Activated naive CD8-positive, alpha-beta T cell treated with anti-CD3 and anti-CD28 coated beads, Interleukin-2, amount 10 ng/mL, durations not matched to agents 7 days and 5 days (primary cell): ENCODE data around the gene TMEM129. TPM values are rescaled to one million over a fixed set of nuclear protein-coding genes. Genes with fewer than 3 reads are reported as not detected.

Source experiments
- ATAC-seq: fragments of 150-1000 bp; cut with Tn5 transposase; one replicate; pipeline ENCODE4 v1.10.0; 2021; ENCODE audit warnings: low read depth, moderate library complexity
- POLR2A ChIA-PET: fragments of 350-600 bp; sonication (Branson Sonifier 250); formaldehyde crosslinking; loops from one replicate; lab custom pipeline; 2021; ENCODE audit warnings: antibody characterized with exemption; lab: Charles Lee
- DNase-seq: peaks from one replicate; pipeline ENCODE4 v3.0.0; 2021
- H3K27ac Mint-ChIP-seq: one replicate; pipeline ENCODE4 v1.8.0; 2022; ENCODE audit warnings: mild to moderate bottlenecking, mixed read lengths
- H3K27me3 Mint-ChIP-seq: one replicate; pipeline ENCODE4 v1.8.0; 2022; ENCODE audit warnings: mild to moderate bottlenecking, moderate library complexity, mixed read lengths
- H3K36me3 Mint-ChIP-seq: one replicate; pipeline ENCODE4 v1.8.0; 2021; ENCODE audit warnings: mild to moderate bottlenecking, mixed read lengths
- H3K4me1 Mint-ChIP-seq: one replicate; pipeline ENCODE4 v1.8.0; 2021; ENCODE audit warnings: mixed read lengths
- H3K4me3 Mint-ChIP-seq: one replicate; pipeline ENCODE4 v1.8.0; 2022; ENCODE audit warnings: mild to moderate bottlenecking, moderate library complexity, mixed read lengths
- H3K9me3 Mint-ChIP-seq: one replicate; pipeline ENCODE4 v1.8.0; 2021; ENCODE audit warnings: mixed read lengths
- total RNA-seq, 2 experiments: library from RNA; stranded (reverse); gene quantifications; one replicate each; pipeline ENCODE4 v1.2.3, GENCODE V29; 2021

Gene TMEM129
- total RNA-seq, 2 experiments from 2014 or later, result 27.5 to 27.6 TPM

DNA sequence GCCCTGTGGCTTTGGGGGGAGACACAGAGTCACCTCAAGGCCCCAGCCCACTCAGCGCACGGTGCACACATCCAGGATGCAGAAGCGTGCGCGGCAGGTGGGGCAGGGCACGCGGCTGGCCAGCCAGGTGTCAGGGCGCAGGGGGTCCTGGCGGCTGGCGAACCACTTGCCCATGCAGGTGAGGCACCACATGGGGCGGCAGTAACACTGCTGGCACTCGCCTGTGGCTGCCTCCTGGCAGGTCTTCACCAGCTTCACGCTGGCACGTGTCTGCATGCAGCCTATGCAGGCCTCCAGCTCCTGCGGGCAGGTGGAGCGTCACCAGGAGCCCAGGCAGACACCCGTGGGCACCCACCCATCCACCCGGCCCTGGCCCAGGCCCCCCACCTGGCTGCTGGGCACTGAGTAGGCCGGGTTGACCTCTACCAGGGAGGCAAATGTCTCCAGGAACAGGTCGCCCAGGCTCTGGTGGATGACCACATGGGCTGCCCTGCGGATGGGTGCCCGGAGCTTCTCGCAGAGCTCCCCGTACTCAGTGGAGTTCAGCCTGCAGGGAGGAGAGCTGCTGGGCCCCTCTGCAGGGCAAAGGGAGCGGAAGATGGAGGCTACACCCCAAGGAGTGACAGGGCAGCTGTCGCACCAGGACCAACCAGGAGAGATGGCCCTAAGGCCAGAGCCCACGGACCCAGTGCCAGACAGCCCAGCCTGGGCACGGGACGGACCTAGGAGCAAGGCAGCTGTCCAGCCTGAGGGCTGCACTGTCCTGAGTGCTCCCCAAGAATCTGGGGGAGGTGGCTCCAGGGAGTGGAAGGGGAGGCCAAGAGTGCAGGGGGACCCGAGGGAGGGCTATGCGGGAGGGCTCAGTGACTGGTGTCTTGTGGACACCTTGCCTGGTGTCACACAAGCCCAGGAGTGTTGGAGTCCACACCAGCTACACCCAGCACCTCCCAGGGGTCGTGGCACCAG is 3.7 kb downstream of the TMEM129 start:
- H3K9me3 Mint-ChIP-seq, result no peaks in the 10 kb centered on the region
- POLR2A ChIA-PET, result no interaction called here
- DNase-seq, result no peak
- no peak overlapping the region for H3K4me3 Mint-ChIP-seq
- H3K27me3 Mint-ChIP-seq, result no peaks in the 10 kb centered on the region
- no peak for ATAC-seq
- H3K27ac Mint-ChIP-seq, result no peak overlapping the region
- H3K4me1 Mint-ChIP-seq, result peaks cover 37% of the 10 kb centered on the region
- H3K36me3 Mint-ChIP-seq, result peaks cover 15% of the 10 kb centered on the region

DNA sequence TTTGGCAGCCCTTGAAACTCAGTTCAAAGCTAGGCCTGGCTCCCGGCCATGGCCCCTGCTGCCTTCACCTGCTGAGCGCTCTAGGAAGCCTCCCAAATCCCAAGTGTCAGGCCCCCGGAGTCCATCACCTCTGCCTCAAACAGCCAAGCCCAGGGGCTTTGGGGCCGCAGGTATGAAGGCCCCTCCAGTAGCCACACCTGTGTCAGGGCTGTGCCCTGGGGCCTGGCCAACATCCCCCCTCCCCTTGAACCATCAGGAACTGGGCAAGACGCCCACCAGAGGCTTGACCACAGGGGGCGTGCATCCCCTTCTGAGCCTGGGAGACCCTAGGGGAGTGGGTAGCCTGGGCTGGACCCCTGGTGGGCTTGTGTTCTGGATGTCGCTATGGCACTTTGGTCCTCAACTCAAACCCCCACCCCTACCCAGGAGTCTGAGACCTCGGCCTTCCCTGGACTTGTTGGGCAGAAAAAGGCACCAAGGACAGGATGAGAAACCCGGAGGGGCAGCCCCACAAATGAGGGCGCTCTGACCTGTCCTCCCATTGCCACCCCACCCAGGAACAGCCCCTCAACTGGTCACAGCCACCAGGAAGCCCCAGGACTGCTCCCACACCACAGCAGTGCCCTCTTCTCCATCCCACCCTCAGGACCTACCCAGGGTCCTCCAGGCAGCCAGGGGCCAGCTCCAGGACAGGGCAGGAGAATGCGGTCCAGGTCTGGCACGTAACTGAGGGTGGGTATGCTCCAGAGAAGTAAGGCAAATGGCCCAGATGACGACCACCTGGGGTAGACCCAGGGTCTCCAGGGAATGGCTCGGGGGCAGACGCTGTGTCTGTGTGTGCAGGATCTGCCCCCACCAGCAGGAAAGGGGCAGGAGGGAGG is 4.8 kb downstream of the TMEM129 start:
- H3K27me3 Mint-ChIP-seq, result no peaks in the 10 kb centered on the region
- no peak overlapping the region for H3K4me3 Mint-ChIP-seq
- no peak overlapping the region for H3K27ac Mint-ChIP-seq
- no peaks in the 10 kb centered on the region for H3K9me3 Mint-ChIP-seq
- peaks cover 10% of the 10 kb centered on the region for H3K36me3 Mint-ChIP-seq
- no peak for DNase-seq
- H3K4me1 Mint-ChIP-seq, result peaks cover 35% of the 10 kb centered on the region
- POLR2A ChIA-PET, result no interaction called here
- ATAC-seq, result no peak

DNA sequence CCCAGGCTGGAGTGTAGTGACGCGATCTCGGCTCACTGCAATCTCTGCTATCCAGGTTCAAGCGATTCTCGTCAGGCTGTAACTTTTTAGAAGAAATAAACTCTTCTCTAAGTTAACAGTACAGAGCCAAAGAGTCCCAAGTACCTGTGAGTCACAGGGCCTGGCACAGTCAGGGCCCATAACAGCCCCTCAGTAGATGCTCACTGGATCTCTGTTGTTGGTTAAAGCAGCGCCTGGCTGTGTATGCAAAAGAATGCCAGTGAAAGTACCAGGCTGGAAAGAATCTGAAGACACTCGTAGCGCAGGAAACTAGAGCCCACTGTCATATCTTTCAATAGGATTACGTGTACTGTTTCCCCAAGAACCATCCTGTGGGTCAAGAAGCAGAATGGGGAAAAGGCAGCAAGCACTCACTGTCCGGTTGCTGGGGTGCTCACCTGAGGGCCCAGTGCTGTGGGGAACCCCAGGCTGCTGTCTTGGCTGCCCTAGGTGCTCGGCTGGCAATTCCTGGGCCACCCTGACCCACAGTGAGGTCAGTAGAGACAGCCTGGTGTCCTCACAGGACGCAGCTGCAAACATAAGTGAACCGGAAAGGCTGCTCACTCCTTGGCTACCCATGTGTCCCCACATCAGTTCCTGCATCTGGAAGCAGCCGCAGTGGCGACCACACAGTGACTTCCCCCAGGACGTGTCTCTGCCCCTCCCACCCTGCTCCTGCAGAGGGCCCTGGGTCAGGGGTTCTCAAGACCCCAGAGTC is 5.9 kb downstream of the TMEM129 start:
- H3K4me1 Mint-ChIP-seq, result peaks cover 41% of the 10 kb centered on the region
- peak overlapping the region; percentile 58 for H3K27ac Mint-ChIP-seq
- no peak for DNase-seq
- H3K36me3 Mint-ChIP-seq, result peaks cover 16% of the 10 kb centered on the region
- H3K9me3 Mint-ChIP-seq, result no peaks in the 10 kb centered on the region
- peak overlapping the region; percentile 99 for H3K4me3 Mint-ChIP-seq
- POLR2A ChIA-PET, result interaction anchor here (7.1 kb wide), 1 partner anchor 8 kb away, joined by 148 read pairs; the partner anchor contains the start of genes TACC3 and TMEM129
- H3K27me3 Mint-ChIP-seq, result no peaks in the 10 kb centered on the region
- ATAC-seq, result no peak

DNA sequence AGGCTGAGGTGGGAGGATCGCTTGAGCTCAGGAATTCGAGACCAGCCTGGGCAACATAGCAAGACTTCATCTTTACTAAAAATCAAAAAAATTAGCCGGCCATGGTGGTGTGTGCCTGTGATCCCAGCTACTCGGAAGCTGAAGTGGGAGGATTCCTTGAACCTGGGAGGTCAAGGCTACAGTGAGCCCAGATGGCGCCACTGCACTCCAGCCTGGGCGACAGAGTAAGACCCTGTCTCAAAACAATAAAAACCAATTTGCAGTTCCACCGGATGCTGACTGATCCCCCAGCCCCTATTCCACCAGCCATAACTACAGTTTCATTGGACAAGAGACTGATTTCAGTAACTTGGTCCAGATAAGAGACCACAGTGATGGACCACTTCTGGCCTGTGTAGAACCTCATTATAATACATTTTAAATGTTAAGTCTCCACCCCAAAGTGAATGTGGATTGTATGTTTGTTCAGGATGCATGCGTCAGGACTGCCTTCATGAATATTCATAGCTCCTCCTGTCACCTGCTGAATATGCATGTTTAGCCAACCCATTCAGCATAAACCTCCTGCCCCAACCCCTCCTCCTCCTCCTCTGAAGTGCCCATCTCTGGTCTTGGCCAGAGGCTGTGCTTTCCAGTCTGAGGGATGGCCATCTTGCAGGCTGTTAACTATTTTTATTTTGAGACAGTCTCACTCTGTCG is 6.7 kb downstream of the TMEM129 start:
- POLR2A ChIA-PET, result interaction anchor here (7.1 kb wide), 1 partner anchor 9 kb away, joined by 148 read pairs; the partner anchor contains the start of genes TACC3 and TMEM129
- H3K36me3 Mint-ChIP-seq, result peaks cover 18% of the 10 kb centered on the region

DNA sequence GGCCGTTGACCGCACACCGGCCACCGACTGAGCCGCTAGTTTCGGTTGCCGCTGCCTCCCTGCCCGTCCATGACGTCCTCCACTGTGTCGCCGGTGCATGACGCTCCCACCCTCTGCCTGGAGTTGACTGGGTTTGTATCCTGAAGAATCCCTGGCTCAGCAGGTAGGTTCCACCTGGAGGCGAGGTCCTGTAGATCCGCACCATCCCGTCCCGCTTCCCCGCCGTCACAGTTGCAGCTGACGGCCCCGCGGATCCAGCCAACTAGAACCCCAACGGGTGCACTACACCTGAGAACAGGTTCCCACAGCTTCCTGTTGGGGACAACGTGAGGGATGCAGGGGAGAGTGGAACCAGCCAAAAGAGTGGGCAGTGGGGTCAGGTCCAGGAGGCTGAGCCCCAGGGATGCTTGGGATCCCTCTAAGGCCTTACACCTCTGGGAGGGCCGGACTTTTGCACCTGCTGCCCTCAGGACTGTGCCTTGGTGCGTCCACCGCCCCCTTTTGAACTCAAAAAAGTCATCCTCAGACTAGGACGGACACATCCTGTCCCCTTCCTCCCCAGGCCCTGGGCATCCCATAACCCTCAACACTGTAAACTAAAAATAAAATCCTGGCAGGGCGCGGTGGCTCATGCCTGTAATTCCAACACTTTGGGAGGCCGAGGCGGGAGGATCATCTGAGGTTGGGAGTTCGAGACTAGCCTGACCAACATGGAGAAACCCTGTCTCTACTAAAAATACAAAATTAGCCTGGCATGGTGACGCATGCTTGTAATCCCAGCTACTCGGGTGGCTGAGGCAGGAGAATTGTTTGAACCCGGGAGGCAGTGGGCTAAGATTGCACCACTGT is 7.9 kb downstream of the TMEM129 start:
- POLR2A ChIA-PET, result interaction anchor here (0.9 to 7.1 kb wide), 9 partner anchors 9 to 755 kb away, joined by 3 to 148 read pairs (median 5); partner anchors contain the start of genes NSD2, RNF4, TACC3 and TMEM129
- H3K4me3 Mint-ChIP-seq, result peak overlapping the region; percentile 99
- DNase-seq (no peak), ATAC-seq (peak; percentile 2)
- H3K4me1 Mint-ChIP-seq, result peaks cover 50% of the 10 kb centered on the region
- peaks cover 23% of the 10 kb centered on the region for H3K36me3 Mint-ChIP-seq
- H3K9me3 Mint-ChIP-seq, result no peaks in the 10 kb centered on the region
- no peaks in the 10 kb centered on the region for H3K27me3 Mint-ChIP-seq
- peak overlapping the region; percentile 98 for H3K27ac Mint-ChIP-seq

More for the DNA sequence above, 6.7 kb downstream of the TMEM129 start:
- ATAC-seq (no peak), DNase-seq (no peak)
- H3K4me3 Mint-ChIP-seq, result peak overlapping the region; percentile 99
- H3K27ac Mint-ChIP-seq, result peak overlapping the region; percentile 98
- H3K4me1 Mint-ChIP-seq, result peaks cover 42% of the 10 kb centered on the region
- no peaks in the 10 kb centered on the region for H3K9me3 Mint-ChIP-seq
- no peaks in the 10 kb centered on the region for H3K27me3 Mint-ChIP-seq

DNA sequence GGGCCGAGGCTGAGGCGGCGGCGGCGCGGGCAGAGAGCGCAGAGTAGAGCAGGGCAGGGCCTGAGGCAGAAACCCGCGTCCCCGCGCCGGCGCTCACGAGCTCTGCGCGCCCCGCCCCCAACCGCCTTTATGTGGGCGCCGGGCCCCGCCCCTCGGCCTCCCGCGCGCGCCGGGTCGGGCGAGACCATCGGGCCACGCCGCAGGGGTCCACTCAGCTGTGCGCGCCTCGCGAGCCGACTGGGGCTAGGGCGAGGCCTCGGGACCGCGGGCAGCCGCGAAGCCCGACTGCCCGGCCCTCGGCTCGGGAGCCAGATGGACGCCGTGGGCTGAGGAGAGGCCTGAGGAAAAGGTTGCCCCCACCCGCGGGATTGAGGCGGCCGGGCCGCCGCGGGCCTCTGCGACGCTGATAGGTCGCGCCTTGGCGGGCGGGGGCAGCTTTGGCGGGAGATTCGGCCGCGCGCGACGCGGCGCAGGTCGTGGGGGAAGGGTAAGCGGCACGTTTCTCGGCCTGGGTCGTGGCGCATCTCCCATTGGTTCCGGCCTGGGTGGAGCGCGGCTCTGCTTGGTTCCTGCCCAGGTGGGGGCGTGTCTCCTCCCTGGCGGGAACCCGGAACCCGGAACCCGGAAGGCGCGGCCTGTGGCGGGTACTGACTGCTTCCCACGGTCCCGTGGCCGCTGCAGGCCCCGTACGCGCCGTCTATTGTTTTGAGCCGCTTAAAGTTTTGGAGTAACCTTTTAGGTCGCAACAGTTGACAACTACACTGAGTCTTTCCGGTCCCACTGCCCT is 8.7 kb downstream of the TMEM129 start, which contains the start of gene SLBP:
Gene SLBP (minus strand): TSS at position 104 of the 787 bp plus-strand sequence. CDS start 131 bp downstream, outside the sequence.
- ATAC-seq, result peak; percentile 87
- no peaks in the 10 kb centered on the region for H3K9me3 Mint-ChIP-seq
- H3K4me1 Mint-ChIP-seq, result peaks cover 53% of the 10 kb centered on the region
- no peaks in the 10 kb centered on the region for H3K27me3 Mint-ChIP-seq
- POLR2A ChIA-PET, result interaction anchor here (0.6 to 7.1 kb wide), 19 partner anchors 8 to 756 kb away, joined by 3 to 148 read pairs (median 4); partner anchors contain the start of genes NSD2, RNF4, TACC3 and TMEM129
- peaks cover 25% of the 10 kb centered on the region for H3K36me3 Mint-ChIP-seq
- H3K27ac Mint-ChIP-seq, result peak within 1 kb of the TSS; percentile 98
- H3K4me3 Mint-ChIP-seq, result peak within 1 kb of the TSS; percentile 99
- peak; percentile 98 for DNase-seq

DNA sequence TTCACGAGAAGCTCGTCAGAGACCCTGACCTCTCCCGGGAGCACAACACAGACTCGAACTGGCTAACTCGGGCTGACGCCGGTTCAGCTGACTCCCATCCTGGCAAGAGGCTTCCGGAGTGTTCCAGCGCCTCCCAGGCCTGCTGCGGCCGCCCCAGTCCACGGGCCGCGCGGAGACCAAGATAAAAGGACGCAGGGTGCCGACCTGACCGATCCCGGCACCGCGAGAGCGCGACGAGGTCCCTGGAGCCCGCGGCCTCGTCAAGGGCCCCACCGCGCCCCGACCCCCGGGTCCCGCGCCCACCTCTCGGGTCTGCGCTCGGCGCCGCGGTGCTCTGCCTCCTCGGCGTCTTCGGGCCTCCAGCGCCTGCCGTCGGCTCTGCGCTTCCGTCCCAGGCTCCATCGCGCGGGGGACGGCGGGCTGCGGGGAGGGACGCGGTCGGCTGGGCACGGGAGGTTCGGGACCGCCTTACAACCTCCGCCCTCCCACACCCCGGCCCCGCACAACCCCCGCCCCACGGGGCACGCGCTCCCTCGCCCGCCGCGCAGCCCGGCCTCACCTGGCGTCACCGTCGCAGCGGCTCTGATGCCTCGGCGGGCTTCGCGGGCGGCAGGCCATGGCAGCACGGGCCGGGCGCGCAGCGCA is 9.4 kb downstream of the TMEM129 start:
- Mint-ChIP-seq H3K27ac (peak overlapping the region; percentile 92), H3K4me1 (peaks cover 53% of the 10 kb centered on the region), H3K4me3 (peak overlapping the region; percentile 96), H3K27me3 (no peaks in the 10 kb centered on the region), H3K9me3 (no peaks in the 10 kb centered on the region), H3K36me3 (peaks cover 25% of the 10 kb centered on the region)
- POLR2A ChIA-PET, result interaction anchor here (0.6 to 7.1 kb wide), 18 partner anchors 8 to 757 kb away, joined by 3 to 148 read pairs (median 4); partner anchors contain the start of genes NSD2, RNF4, TACC3 and TMEM129
- ATAC-seq (peak; percentile 17), DNase-seq (no peak)

DNA sequence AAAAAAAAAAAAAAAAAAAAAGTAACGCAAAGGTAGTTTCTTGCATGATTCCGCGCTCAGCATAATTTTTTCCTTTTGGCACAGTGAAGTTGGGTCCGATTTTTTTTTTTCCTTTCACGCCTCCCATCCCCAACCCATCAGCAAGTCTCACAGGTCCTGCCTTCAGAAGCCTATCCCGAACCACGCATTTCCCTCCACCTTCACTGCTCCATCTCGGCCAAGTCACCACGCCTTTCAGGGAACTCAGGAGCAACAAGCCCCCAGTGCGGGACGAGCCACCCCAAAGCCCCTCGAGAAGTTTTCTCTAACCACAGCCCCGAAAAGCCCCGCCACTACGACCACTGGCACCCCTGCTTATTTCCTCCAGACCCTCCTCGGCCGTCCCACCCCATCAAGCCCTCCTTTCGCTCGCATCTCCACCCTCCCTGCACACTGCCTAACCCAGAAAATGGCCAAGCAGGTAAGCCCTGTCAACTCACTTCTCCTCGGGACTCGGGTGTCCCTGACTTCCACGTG is 10.0 kb downstream of the TMEM129 start:
- H3K9me3 Mint-ChIP-seq, result no peaks in the 10 kb centered on the region
- H3K4me1 Mint-ChIP-seq, result peaks cover 52% of the 10 kb centered on the region
- DNase-seq (no peak), ATAC-seq (no peak)
- POLR2A ChIA-PET, result interaction anchor here (0.7 to 7.1 kb wide), 7 partner anchors 8 to 196 kb away, joined by 3 to 148 read pairs (median 8); partner anchors contain the start of genes NSD2, TACC3 and TMEM129
- no peaks in the 10 kb centered on the region for H3K27me3 Mint-ChIP-seq
- H3K4me3 Mint-ChIP-seq, result peak overlapping the region; percentile 96
- H3K27ac Mint-ChIP-seq, result peak overlapping the region; percentile 92
- peaks cover 25% of the 10 kb centered on the region for H3K36me3 Mint-ChIP-seq

DNA sequence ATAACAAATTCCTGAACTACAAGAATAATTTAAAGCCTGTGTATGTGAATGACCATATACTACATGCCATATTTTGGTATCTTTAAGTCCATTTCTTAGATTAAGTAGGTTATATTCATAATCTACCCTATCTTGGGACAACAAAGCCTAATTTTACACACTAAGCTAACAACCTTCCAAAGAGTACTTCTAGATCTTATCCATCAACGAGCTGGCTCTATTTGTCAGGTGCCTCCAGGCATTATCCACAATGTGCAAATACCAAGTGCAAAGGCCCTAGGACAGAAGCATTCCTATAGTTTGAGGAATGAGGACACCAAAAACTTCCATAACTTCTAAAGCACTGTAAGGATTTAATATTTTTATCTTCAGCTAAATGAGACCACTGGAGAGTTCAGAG is 12.5 kb downstream of the TMEM129 start:
- no peaks in the 10 kb centered on the region for H3K27me3 Mint-ChIP-seq
- peak overlapping the region; percentile 48 for H3K4me3 Mint-ChIP-seq
- peak overlapping the region; percentile 24 for H3K27ac Mint-ChIP-seq
- DNase-seq (no peak), ATAC-seq (no peak)
- POLR2A ChIA-PET, result interaction anchor here (1.3 to 7.1 kb wide), 3 partner anchors 8 to 15 kb away, joined by 4 to 148 read pairs (median 14); partner anchors contain the start of genes TACC3 and TMEM129
- H3K9me3 Mint-ChIP-seq, result no peaks in the 10 kb centered on the region
- H3K36me3 Mint-ChIP-seq, result peaks cover 34% of the 10 kb centered on the region
- H3K4me1 Mint-ChIP-seq, result peaks cover 52% of the 10 kb centered on the region

DNA sequence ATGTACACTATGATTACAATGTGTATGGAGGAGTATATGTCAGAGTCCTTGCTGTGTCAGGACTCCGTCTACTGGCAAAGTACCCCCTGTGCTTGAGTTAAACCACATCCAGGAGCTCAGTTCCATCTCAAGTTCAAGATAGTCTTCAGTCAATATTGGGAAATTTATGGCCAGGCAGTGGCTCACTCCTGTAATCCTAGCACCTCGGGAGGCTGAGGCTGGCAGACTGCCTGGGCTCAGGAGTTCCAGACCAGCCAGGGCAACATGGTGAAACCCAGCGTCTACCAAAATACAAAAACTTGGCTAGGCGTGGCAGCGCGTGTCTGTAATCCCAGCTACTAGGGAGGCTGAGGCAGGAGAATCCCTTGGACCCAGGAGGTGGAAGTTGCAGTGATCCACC is 14.8 kb downstream of the TMEM129 start:
- no peaks in the 10 kb centered on the region for H3K9me3 Mint-ChIP-seq
- POLR2A ChIA-PET, result interaction anchor here (1.7 kb wide), 1 partner anchor 14 kb away, joined by 6 read pairs; the partner anchor contains the start of genes TACC3 and TMEM129
- no peak for ATAC-seq
- no peaks in the 10 kb centered on the region for H3K27me3 Mint-ChIP-seq
- H3K36me3 Mint-ChIP-seq, result peaks cover 38% of the 10 kb centered on the region
- no peak overlapping the region for H3K27ac Mint-ChIP-seq
- no peak overlapping the region for H3K4me3 Mint-ChIP-seq
- DNase-seq, result no peak
- peaks cover 54% of the 10 kb centered on the region for H3K4me1 Mint-ChIP-seq
